OCI-LY7 (cell line): ENCODE data around the gene LPCAT3. TPM values are rescaled to one million over a fixed set of nuclear protein-coding genes. Genes with fewer than 3 reads are reported as not detected.

Source experiments
- BruUV-seq: library from RNA; stranded (reverse); fragments of 400-500 nt; replicated peaks from 2 replicates; lab custom pipeline; 2021; lab: Mats Ljungman, UMichigan
- CTCF ChIA-PET: fragments of 300-600 bp; sonication (Branson Sonifier 250); formaldehyde crosslinking; loops from one replicate; lab custom pipeline; 2022; ENCODE audit warnings: antibody characterized with exemption; ENCODE audit not compliant: unreplicated experiment; lab: Charles Lee
- POLR2A ChIA-PET: fragments of 300-600 bp; sonication (Branson Sonifier 250); formaldehyde crosslinking; loops from one replicate; lab custom pipeline; 2022; ENCODE audit warnings: antibody characterized with exemption; lab: Charles Lee
- DNase-seq: peaks from one replicate; pipeline ENCODE4 v3.0.0-alpha.2; 2015; ENCODE audit warnings: low spot score
- H2AFZ ChIP-seq: fragments of 200-600 bp; sonication (generic), shearing (Covaris generic); 2 replicates; pipeline ENCODE4 v1.6.1; 2014; ENCODE audit warnings: mild to moderate bottlenecking, antibody characterized with exemption, low read length, moderate library complexity
- H3K27ac ChIP-seq: fragments of 200-600 bp; sonication (generic); 2 replicates; pipeline ENCODE4 v1.5.1; 2014; ENCODE audit warnings: mixed run types, low read depth, mild to moderate bottlenecking, moderate library complexity, low read length, inconsistent platforms; ENCODE audit not compliant: poor library complexity, severe bottlenecking
- H3K36me3 ChIP-seq: fragments of 200-600 bp; sonication (generic); 2 replicates; pipeline ENCODE4 v1.6.1; 2014; ENCODE audit warnings: mild to moderate bottlenecking, antibody characterized with exemption, low read length, moderate library complexity, mixed read lengths; ENCODE audit not compliant: insufficient read depth
- H3K4me1 ChIP-seq: fragments of 200-600 bp; sonication (generic); 2 replicates; pipeline ENCODE4 v1.5.1; 2014; ENCODE audit warnings: mild to moderate bottlenecking, low read length; ENCODE audit not compliant: insufficient read depth, poor library complexity, severe bottlenecking
- H3K4me2 ChIP-seq: fragments of 200-600 bp; sonication (generic); 2 replicates; pipeline ENCODE4 v1.6.1; 2014; ENCODE audit warnings: mild to moderate bottlenecking, low read length
- H3K4me3 ChIP-seq: fragments of 200-600 bp; sonication (generic); 2 replicates; pipeline ENCODE4 v1.5.1; 2014; ENCODE audit warnings: mild to moderate bottlenecking, low read depth, low read length; ENCODE audit not compliant: poor library complexity, severe bottlenecking
- H3K79me2 ChIP-seq: fragments of 200-600 bp; sonication (generic); 2 replicates; pipeline ENCODE4 v1.6.1; 2016; ENCODE audit warnings: low read depth, mild to moderate bottlenecking, low read length, moderate library complexity, mixed read lengths; ENCODE audit not compliant: insufficient read depth
- H3K9me2 ChIP-seq: fragments of 200-600 bp; sonication (generic); 2 replicates; pipeline ENCODE4 v1.6.1; 2016; ENCODE audit warnings: mild to moderate bottlenecking, low read length, mixed read lengths; ENCODE audit not compliant: insufficient read depth
- H3K9me3 ChIP-seq: fragments of 200-600 bp; sonication (generic); 2 replicates; pipeline ENCODE4 v1.6.1; 2014; ENCODE audit warnings: mild to moderate bottlenecking, mixed run types, low read length, mixed read lengths
- H4K20me1 ChIP-seq: fragments of 200-600 bp; sonication (generic); 2 replicates; pipeline ENCODE4 v1.6.1; 2014; ENCODE audit warnings: mild to moderate bottlenecking, antibody characterized with exemption, low read length, moderate library complexity, mixed read lengths; ENCODE audit not compliant: insufficient read depth
- EZH2phosphoT487 ChIP-seq: fragments of 200-600 bp; sonication (generic); IDR thresholded peaks from 2 replicates; pipeline ENCODE4 v1.6.1; 2018; ENCODE audit warnings: low read depth, borderline replicate concordance, mild to moderate bottlenecking, mixed run types, antibody characterized with exemption, low read length, moderate library complexity, mixed read lengths
- intact Hi-C: fragments of 100-400 bp; cut with micrococcal nuclease; formaldehyde crosslinking; loops from one replicate; pipeline ENCODE4 v1.10.0; 2022; ENCODE audit not compliant: unreplicated experiment
- total RNA-seq, 2 experiments: library from RNA; depleted of rRNA in 1 of 2; stranded (reverse); fragments of >200 nt in 1 of 2; shearing (Covaris generic) in 1 of 2; gene quantifications; 2 replicates each; pipeline ENCODE4 v1.2.3, GENCODE V29; 2014 to 2022
- TF ChIP-seq, protein P1 (sequence below): fragments of 200-600 bp; sonication (generic); conservative IDR thresholded peaks from 2 replicates; pipeline ENCODE4 v1.5.1; 2014; ENCODE audit warnings: mild to moderate bottlenecking, antibody characterized with exemption, low read length, moderate library complexity, mixed read lengths

LPCAT3 gene
- total RNA-seq, 2 experiments from 2014 or later: 17.4 to 29.7 TPM

DNA sequence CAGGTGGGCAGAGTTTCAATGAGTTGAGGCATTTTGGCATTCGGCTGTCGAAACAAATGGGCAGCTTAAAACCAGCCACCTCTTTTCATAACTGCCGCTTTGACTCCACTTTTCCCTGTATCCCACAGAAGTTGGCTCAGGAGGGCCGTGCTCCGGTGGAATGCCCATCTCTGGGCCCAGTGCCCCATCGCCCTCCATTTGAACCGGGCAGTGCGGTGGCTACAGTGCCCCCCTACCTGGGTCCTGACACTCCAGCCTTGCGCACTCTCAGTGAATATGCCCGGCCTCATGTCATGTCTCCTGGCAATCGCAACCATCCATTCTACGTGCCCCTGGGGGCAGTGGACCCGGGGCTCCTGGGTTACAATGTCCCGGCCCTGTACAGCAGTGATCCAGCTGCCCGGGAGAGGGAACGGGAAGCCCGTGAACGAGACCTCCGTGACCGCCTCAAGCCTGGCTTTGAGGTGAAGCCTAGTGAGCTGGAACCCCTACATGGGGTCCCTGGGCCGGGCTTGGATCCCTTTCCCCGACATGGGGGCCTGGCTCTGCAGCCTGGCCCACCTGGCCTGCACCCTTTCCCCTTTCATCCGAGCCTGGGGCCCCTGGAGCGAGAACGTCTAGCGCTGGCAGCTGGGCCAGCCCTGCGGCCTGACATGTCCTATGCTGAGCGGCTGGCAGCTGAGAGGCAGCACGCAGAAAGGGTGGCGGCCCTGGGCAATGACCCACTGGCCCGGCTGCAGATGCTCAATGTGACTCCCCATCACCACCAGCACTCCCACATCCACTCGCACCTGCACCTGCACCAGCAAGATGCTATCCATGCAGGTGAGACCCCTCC, 79.7 kb downstream of the LPCAT3 start:
- Histone ChIP-seq H3K9me2 (no peaks in the 10 kb centered on the region), H3K27ac (peak overlapping the region; percentile 87), H3K9me3 (no peaks in the 10 kb centered on the region), H2AFZ (peak overlapping the region; percentile 65; the same call in 1 of the 2 replicates), H3K4me1 (peaks cover 21% of the 10 kb centered on the region), H3K4me2 (peak overlapping the region; percentile 71), H3K79me2 (peaks cover 5% of the 10 kb centered on the region; the same call in 1 of the 2 replicates), H3K4me3 (peak overlapping the region; percentile 60), H3K36me3 (peaks cover 5% of the 10 kb centered on the region; the same call in 1 of the 2 replicates), H4K20me1 (no peaks in the 10 kb centered on the region)
- POLR2A ChIA-PET: interaction anchor here (0.5 to 2.3 kb wide), 8 partner anchors 7 to 40 kb away, joined by 3 to 7 read pairs (median 4); no protein-coding TSS in a partner anchor
- intact Hi-C loops: loop anchor here (5.0 kb wide), 1 partner anchor 34 kb away; the partner anchor contains the start of genes EMG1 and PHB2
- no peak for DNase-seq
- TF ChIP-seq EZH2phosphoT487: no peak
- TF ChIP-seq, protein P1, sequence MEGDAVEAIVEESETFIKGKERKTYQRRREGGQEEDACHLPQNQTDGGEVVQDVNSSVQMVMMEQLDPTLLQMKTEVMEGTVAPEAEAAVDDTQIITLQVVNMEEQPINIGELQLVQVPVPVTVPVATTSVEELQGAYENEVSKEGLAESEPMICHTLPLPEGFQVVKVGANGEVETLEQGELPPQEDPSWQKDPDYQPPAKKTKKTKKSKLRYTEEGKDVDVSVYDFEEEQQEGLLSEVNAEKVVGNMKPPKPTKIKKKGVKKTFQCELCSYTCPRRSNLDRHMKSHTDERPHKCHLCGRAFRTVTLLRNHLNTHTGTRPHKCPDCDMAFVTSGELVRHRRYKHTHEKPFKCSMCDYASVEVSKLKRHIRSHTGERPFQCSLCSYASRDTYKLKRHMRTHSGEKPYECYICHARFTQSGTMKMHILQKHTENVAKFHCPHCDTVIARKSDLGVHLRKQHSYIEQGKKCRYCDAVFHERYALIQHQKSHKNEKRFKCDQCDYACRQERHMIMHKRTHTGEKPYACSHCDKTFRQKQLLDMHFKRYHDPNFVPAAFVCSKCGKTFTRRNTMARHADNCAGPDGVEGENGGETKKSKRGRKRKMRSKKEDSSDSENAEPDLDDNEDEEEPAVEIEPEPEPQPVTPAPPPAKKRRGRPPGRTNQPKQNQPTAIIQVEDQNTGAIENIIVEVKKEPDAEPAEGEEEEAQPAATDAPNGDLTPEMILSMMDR: no peak; the same call in 1 of the 2 replicates
- BruUV-seq: TSS peak; percentile 76
- CTCF ChIA-PET: interaction anchor here (1.3 to 1.4 kb wide), 2 partner anchors 13 to 15 kb away, joined by 3 to 4 read pairs; no protein-coding TSS in a partner anchor

- POLR2A ChIA-PET: interaction anchor here (0.5 to 2.3 kb wide), 6 partner anchors 8 to 39 kb away, joined by 3 to 7 read pairs (median 4); no protein-coding TSS in a partner anchor
- H2AFZ ChIP-seq: peak overlapping the region; percentile 65; the same call in 1 of the 2 replicates
Observed at GRCh38 chr12:6937481-6938352, 80.6 kb downstream of the LPCAT3 start.

More at GRCh38 chr12:6937481-6938352, 80.6 kb downstream of the LPCAT3 start:
- intact Hi-C loops: loop anchor here (2.0 to 5.0 kb wide), 3 partner anchors 35 to 65 kb away; partner anchors contain the start of genes EMG1, PHB2 and SPSB2
- Histone ChIP-seq H4K20me1 (no peaks in the 10 kb centered on the region), H3K4me1 (peaks cover 15% of the 10 kb centered on the region), H3K79me2 (peaks cover 5% of the 10 kb centered on the region; the same call in 1 of the 2 replicates), H3K27ac (peak overlapping the region; percentile 87), H3K36me3 (peaks cover 7% of the 10 kb centered on the region; the same call in 1 of the 2 replicates), H3K4me2 (peak overlapping the region; percentile 86), H3K4me3 (peak overlapping the region; percentile 81), H3K9me2 (no peaks in the 10 kb centered on the region), H3K9me3 (no peaks in the 10 kb centered on the region)
- TF ChIP-seq EZH2phosphoT487: no peak
- TF ChIP-seq, protein P1: peak; percentile 93
- CTCF ChIA-PET: interaction anchor here (0.7 to 1.4 kb wide), 4 partner anchors 12 to 86 kb away, joined by 3 to 5 read pairs (median 4); partner anchors contain the start of genes CDCA3 and SPSB2
- BruUV-seq: TSS peak; percentile 84
- DNase-seq: peak; percentile 98
